ENCODE measurements around the gene CST6. TPM values are rescaled to one million over a fixed set of nuclear protein-coding genes. Genes with fewer than 3 reads are reported as not detected.

CST6 gene
- total and polyA plus RNA-seq, 2 of the 13 experiments (the other 11 are each of a cell fraction or from before 2014, with no cell fraction given): not detected

DNA sequence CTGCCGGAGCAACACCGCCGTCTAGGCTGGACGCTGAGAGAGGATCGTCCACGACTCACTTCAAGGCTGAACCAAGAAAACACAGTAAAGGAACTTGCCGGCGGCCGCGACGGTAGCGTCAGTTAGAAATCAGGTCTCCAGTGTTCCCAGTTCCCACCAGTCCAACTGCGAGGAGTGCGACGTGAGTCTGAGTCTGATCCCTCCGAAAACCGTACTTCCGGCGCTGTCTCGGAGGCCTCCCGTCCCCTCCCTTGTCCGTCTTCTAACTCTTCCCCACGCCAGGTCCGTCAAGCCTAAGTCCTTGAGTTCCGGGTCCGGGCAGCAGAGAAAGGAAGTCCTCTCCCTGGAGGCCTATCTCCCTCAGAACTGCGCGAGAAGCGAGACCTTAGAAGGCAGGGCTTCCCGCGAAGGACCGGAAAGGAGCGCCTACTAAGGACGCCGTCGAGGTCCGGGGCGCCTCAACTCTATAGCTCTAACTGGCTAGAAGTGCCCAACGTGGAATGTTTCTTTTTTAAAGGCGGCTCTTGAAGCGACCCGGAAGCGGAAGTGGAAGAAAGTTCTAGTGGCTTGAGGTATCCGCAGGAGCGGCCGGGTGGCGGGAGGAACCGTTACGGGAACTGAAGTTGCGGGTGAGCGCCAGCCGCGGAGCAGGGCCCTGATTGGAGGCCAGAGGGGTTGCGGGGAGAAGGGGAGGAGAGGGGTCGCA lies 9.7 kb upstream of the CST6 start, which contains the start of the genes BANF1 and EIF1AD (continued):
- no peak for TF ChIP-seq AFF4 (CRISPR knock-in tag; IDR thresholded peaks at IDR 0.05)
- peak; percentile 54; the same call in 1 of the 2 replicates for TF ChIP-seq RERE (CRISPR knock-in tag; IDR thresholded peaks at IDR 0.05; ENCODE audit: low read depth)
- TF ChIP-seq TCF12 (IDR thresholded peaks at IDR 0.05): no peak
- TF ChIP-seq TCF12 (CRISPR knock-in tag; IDR thresholded peaks at IDR 0.05): no peak
- TF ChIP-seq PTBP1 (IDR thresholded peaks at IDR 0.05; ENCODE audit: low read depth, low read length, poor library complexity, severe bottlenecking): no peak
- TF ChIP-seq, protein P1, sequence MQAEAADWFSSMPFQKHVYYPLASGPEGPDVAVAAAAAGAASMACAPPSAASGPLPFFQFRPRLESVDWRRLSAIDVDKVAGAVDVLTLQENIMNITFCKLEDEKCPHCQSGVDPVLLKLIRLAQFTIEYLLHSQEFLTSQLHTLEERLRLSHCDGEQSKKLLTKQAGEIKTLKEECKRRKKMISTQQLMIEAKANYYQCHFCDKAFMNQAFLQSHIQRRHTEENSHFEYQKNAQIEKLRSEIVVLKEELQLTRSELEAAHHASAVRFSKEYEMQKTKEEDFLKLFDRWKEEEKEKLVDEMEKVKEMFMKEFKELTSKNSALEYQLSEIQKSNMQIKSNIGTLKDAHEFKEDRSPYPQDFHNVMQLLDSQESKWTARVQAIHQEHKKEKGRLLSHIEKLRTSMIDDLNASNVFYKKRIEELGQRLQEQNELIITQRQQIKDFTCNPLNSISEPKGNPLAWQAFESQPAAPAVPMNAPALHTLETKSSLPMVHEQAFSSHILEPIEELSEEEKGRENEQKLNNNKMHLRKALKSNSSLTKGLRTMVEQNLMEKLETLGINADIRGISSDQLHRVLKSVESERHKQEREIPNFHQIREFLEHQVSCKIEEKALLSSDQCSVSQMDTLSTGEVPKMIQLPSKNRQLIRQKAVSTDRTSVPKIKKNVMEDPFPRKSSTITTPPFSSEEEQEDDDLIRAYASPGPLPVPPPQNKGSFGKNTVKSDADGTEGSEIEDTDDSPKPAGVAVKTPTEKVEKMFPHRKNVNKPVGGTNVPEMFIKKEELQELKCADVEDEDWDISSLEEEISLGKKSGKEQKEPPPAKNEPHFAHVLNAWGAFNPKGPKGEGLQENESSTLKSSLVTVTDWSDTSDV (CRISPR knock-in tag; IDR thresholded peaks at IDR 0.05): no peak
- TF ChIP-seq HOXA3 (CRISPR knock-in tag; IDR thresholded peaks at IDR 0.05): peak; percentile 94
- TF ChIP-seq ZNF816 (CRISPR knock-in tag; IDR thresholded peaks at IDR 0.05; ENCODE audit: borderline replicate concordance): no peak; the same call in 1 of the 2 replicates
- TF ChIP-seq, protein P2, sequence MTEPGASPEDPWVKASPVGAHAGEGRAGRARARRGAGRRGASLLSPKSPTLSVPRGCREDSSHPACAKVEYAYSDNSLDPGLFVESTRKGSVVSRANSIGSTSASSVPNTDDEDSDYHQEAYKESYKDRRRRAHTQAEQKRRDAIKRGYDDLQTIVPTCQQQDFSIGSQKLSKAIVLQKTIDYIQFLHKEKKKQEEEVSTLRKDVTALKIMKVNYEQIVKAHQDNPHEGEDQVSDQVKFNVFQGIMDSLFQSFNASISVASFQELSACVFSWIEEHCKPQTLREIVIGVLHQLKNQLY (CRISPR knock-in tag; IDR thresholded peaks at IDR 0.05): no peak
- peak in 1 of 2 experiments; percentile 37; a peak in 1 of 4 replicates for TF ChIP-seq ATF4 (CRISPR knock-in tag; IDR thresholded peaks at IDR 0.05)
- TF ChIP-seq ZNF121 (CRISPR knock-in tag; IDR thresholded peaks at IDR 0.05): 0 out of 2 replicates have a peak, but pooled peaks have one; percentile 38
- peak; percentile 61 for TF ChIP-seq NR2F6 (IDR thresholded peaks at IDR 0.05)
- peak; percentile 58; the same call in 1 of the 2 replicates for TF ChIP-seq NR2F6 (CRISPR knock-in tag; IDR thresholded peaks at IDR 0.05)
- peak; percentile 86 for TF ChIP-seq CREM (IDR thresholded peaks at IDR 0.05)
- TF ChIP-seq CREM (CRISPR knock-in tag; IDR thresholded peaks at IDR 0.05): no peak
- no peak for TF ChIP-seq ZNF83 (CRISPR knock-in tag; IDR thresholded peaks at IDR 0.05; ENCODE audit: borderline replicate concordance)

All from HepG2 (cell line).